GM12801 (cell line): Measurements from ENCODE around the gene DYRK4.

Experiments used
- TF ChIP-seq, protein P1 (sequence below): IDR thresholded peaks from one replicate; pipeline ENCODE4 v1.5.1; 2011; ENCODE audit warnings: control low read depth; ENCODE audit not compliant: insufficient read length; ENCODE audit errors: extremely low read depth

The DYRK4 gene

DNA sequence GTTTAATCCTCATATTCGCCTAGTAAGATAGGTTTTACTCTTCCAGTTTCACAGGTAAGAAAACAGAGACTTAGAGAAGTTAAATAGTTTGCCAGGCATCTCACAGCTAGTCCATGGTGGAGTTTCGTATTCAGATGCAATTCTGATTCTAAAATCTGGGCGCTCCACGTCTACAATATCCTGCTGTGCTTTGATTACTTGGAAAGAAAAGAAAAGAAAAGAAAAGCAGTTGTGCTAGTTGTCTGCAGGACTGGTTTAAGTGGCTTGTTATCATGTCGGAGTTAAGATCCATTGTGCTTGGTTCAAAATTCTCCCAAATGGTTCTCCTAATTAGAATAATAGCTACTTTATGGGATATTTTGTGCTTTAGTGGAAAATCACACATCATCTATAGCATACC, 68.3 kb downstream of the DYRK4 start:
- TF ChIP-seq, protein P1, sequence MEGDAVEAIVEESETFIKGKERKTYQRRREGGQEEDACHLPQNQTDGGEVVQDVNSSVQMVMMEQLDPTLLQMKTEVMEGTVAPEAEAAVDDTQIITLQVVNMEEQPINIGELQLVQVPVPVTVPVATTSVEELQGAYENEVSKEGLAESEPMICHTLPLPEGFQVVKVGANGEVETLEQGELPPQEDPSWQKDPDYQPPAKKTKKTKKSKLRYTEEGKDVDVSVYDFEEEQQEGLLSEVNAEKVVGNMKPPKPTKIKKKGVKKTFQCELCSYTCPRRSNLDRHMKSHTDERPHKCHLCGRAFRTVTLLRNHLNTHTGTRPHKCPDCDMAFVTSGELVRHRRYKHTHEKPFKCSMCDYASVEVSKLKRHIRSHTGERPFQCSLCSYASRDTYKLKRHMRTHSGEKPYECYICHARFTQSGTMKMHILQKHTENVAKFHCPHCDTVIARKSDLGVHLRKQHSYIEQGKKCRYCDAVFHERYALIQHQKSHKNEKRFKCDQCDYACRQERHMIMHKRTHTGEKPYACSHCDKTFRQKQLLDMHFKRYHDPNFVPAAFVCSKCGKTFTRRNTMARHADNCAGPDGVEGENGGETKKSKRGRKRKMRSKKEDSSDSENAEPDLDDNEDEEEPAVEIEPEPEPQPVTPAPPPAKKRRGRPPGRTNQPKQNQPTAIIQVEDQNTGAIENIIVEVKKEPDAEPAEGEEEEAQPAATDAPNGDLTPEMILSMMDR: no peak

DNA sequence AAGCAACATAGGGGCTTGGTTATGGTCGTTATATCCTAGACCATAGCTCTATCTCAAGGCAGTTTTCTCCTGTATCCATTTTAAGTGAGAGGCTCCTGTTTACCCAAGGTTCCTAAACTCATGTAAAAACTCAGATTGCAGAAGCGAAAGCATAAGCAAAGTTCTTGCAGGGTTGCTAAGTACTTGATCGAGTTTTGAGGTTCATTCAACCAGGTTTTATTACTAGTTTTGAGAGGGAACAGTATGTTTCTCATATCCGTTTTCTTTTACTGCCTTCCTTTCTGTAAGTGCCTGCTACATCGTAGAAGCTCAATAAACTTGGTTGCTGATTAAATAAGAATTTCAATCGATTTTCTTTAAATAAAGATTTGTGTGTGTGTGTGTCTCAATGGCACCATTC, 81.7 kb downstream of the DYRK4 start:
- TF ChIP-seq, protein P1: no peak

DNA sequence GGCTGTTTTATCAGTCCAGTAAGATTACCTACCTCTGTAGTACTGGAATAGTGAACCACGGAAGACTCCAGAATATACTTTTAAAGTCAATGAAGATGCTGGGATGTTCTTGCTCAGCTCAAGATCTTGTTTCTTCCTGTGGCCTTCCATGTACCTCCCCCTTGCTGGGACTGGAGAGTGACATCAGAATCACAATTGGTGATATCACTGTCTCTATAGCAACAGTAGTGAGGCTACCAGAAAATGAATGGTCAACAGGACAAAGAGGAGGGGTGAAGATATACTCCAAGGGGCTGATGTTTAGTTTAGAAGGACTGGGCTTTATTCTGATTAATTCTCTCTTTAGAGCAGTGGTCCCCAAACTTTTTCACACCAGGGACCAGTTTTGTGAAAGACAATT, 83.0 kb downstream of the DYRK4 start:
- TF ChIP-seq, protein P1: no peak

DNA sequence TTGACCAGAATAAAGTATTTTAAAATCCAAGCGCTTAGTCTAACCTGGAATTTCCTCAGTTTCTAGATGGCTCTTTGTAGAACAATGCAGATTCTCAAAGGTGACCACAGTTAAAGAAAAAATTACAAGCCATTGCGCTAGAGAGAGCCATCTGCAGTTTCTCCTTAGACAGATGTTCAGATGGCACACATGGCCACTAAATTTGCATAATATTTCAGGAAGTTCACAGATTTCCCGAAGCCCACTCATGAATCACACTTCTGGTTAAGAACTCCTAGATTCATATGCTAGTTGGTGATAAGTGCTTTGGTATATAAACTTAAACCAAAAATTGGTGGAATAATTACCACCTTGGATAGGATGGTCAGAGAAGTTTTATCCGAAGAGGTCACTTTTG, 86.1 kb downstream of the DYRK4 start:
- TF ChIP-seq, protein P1: no peak

DNA sequence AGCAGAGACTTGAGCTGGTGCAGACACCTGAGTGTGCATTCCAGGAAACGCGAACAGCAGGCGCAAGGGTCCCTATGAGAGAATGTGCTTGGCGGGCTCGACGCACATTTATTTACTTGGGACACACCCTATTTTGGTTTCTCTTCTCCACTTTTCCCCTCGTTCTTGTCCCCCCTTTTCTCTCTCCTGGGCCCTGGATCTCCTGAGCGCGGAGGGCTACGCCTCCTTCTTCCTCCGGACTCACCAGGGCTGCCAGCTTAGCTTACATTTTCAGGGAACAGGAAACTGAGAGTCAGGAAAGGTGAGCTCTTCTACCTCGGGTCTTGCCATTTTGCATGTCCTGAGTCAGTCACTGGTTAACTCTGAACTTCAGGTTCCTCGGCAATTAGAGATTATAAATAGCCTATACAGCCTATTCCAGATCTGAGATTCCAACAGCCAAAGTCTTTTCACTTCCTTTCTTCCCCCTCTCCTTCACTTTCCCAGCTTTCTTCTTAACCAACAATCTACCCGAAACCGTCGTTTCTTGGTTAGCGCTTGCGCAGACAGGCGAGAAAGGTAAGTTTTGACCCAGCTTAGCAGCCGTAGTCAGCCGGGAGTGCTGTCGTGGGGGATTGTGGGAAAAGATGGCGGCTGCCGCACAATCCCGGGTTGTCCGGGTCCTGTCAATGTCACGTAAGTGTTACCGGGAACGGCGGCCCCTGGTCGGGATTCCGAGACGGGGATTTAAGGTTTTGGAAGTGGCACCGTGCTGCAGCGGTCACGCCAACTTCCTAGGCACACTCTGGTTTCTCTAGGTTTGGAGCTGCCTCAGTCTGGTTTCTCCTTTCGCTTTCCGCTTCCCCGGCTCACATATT, 86.7 kb downstream of the DYRK4 start, which contains the start of the genes AKAP3 and NDUFA9:
TSS of gene AKAP3 (minus strand) at position 551 of the 857 bp plus-strand sequence. CDS start 10,855 bp downstream, outside the sequence.
TSS of gene NDUFA9 (plus strand) at position 614 of the 857 bp plus-strand sequence. CDS start at position 627, 13 bp downstream.
- TF ChIP-seq, protein P1: no peak

DNA sequence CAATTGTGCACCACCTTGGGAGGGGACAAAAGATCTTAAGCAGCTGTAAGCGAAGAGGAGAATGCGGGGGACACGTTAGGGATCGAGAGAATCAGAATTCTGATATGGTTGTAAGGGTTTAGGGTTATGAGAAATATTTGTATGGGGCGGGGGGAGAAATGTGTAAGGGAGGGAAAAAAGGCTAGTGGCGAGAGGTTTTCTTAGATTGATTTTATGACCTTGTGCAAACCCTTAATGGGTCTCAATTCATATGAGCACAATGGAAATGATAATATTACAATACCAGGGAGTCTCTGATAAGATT, 87.3 kb downstream of the DYRK4 start:
- TF ChIP-seq, protein P1: no peak

- TF ChIP-seq, protein P1: no peak
These were observed 91.2 kb downstream of the DYRK4 start for GRCh38 chr12:4653257-4653656.
